ENCODE measurements around the gene THUMPD1.
"Not testable (repeated sequence)": the region's sequence is repeated elsewhere in the genome, so short reads cannot be mapped to it uniquely, and the experiment has no call there.

The THUMPD1 gene

GRCh38 chr16:20727181-20727580 is 14.4 kb downstream of the THUMPD1 start:
- Histone ChIP-seq H3K4me1 (ENCODE audit: control insufficient read depth, insufficient read depth, low read length) (no peaks in the 10 kb centered on the region), H3K27me3 (ENCODE audit: control insufficient read depth in 1 of 2, insufficient read depth in 2 of 2, low read length in 2 of 2) (no peaks in the 10 kb centered on the region), H3K36me3 (ENCODE audit: control insufficient read depth in 2 of 2, insufficient read depth in 2 of 2, low read length in 2 of 2) (peaks cover 0 to 6% of the 10 kb centered on the region in 2 donors), H3K27ac (ENCODE audit: low read length) (no peak overlapping the region), H3K9ac (ENCODE audit: low read length in 2 of 2) (no peak overlapping the region), H3K4me3 (ENCODE audit: low read length in 2 of 2) (no peak overlapping the region), H3K9me3 (ENCODE audit: control insufficient read depth in 2 of 2, low read length in 2 of 2) (no peaks in the 10 kb centered on the region)

DNA sequence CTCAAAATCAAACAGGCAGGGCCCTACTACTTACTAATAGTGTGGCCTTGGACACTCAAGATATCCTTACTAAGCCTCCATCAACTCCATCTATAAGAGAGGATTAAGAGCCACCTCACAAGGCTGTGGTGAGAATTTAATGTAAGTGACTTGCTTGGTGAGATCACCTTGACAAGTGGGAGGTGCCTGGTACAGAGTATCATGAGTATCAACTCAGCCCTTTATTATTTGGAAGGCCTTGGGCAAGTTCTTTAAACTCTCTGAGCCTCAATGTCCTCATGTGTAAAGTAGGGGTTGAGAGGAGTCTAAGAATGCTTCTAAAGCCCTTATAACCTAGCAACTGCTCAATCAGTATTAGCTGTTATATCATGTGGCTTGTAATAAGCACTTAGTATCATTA is 15.0 kb downstream of the THUMPD1 start:
- Histone ChIP-seq H3K27me3 (ENCODE audit: control insufficient read depth in 1 of 2, insufficient read depth in 2 of 2, low read length in 2 of 2) (no peaks in the 10 kb centered on the region), H3K4me1 (ENCODE audit: control insufficient read depth, insufficient read depth, low read length) (no peaks in the 10 kb centered on the region)

DNA sequence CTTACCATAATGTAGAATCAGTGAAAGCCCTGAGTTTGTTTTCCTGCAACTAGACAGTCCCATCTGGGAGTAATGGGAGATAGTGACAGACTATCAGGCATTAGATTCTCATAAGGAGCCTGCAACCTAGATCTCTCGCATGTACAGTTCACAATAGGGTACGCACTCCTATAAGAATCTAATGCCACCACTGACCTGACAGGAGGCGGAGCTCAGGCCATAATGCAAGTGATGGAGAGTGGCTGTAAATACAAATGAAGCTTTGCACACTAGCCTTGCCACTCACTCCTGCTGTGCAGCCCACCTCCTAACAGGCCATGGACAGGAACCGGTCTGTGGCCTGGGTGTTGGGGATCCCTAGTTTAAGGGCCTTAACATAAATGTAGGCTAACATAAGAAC is 21.4 kb downstream of the THUMPD1 start:
- H3K4me3 ChIP-seq (ENCODE audit: low read length in 2 of 2): no peak overlapping the region
- no peaks in the 10 kb centered on the region for H3K36me3 ChIP-seq (ENCODE audit: control insufficient read depth in 2 of 2, insufficient read depth in 2 of 2, low read length in 2 of 2)
- H3K27ac ChIP-seq (ENCODE audit: low read length): no peak overlapping the region
- H3K9me3 ChIP-seq (ENCODE audit: control insufficient read depth in 2 of 2, low read length in 2 of 2): no peaks in the 10 kb centered on the region
- H3K9ac ChIP-seq (ENCODE audit: low read length in 2 of 2): no peak overlapping the region
- no peaks in the 10 kb centered on the region for H3K4me1 ChIP-seq (ENCODE audit: control insufficient read depth, insufficient read depth, low read length)
- H3K27me3 ChIP-seq (ENCODE audit: control insufficient read depth in 1 of 2, insufficient read depth in 2 of 2, low read length in 2 of 2): no peaks in the 10 kb centered on the region

More for the DNA sequence above, 15.0 kb downstream of the THUMPD1 start:
- Histone ChIP-seq H3K27ac (ENCODE audit: low read length) (no peak overlapping the region), H3K9me3 (ENCODE audit: control insufficient read depth in 2 of 2, low read length in 2 of 2) (no peaks in the 10 kb centered on the region), H3K9ac (ENCODE audit: low read length in 2 of 2) (no peak overlapping the region), H3K36me3 (ENCODE audit: control insufficient read depth in 2 of 2, insufficient read depth in 2 of 2, low read length in 2 of 2) (peaks cover 0 to 6% of the 10 kb centered on the region in 2 donors), H3K4me3 (ENCODE audit: low read length in 2 of 2) (no peak overlapping the region)

- H3K4me1 ChIP-seq (ENCODE audit: control insufficient read depth, insufficient read depth, low read length); H3K27me3 ChIP-seq (ENCODE audit: control insufficient read depth in 1 of 2, insufficient read depth in 2 of 2, low read length in 2 of 2); H3K9ac ChIP-seq (ENCODE audit: low read length in 2 of 2); H3K4me3 ChIP-seq (ENCODE audit: low read length in 2 of 2); H3K9me3 ChIP-seq (ENCODE audit: control insufficient read depth in 2 of 2, low read length in 2 of 2); H3K36me3 ChIP-seq (ENCODE audit: control insufficient read depth in 2 of 2, insufficient read depth in 2 of 2, low read length in 2 of 2); H3K27ac ChIP-seq (ENCODE audit: low read length): not testable (repeated sequence)
These were observed 23.9 kb downstream of the THUMPD1 start for GRCh38 chr16:20717718-20718117.

DNA sequence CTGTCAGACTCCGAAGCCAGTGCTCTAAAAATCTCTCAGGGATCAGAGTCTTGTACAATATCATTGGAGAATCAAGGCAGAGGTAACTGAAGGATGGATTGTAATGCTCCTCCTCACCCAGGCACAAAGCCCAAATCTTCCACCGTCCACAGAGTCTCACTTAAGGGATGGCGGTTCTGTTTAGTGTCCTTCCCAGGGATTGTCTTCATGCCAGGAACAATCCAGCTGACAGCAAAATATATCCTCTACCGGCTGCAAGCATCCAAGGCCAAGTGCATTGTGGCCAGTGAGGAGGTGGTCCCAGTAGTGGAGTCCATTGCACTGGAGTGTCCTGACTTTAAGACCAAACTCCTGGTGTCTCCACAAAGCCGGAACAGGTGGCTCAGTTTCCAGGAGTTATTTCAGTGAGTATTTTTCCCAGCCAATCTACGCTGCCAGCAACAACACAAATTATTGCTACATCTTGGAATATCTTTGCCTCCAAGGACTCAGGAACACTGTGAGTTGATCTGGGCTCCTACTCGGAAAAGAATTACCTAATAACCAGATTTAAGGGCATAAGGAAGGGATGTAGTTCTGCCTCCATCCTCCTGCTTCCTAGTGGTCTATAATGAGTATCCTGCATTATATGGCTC is 30.2 kb downstream of the THUMPD1 start:
- Histone ChIP-seq H3K27me3 (ENCODE audit: control insufficient read depth in 1 of 2, insufficient read depth in 2 of 2, low read length in 2 of 2) (no peaks in the 10 kb centered on the region), H3K4me3 (ENCODE audit: low read length in 2 of 2) (no peak overlapping the region), H3K27ac (ENCODE audit: low read length) (peak overlapping the region; percentile 46), H3K9me3 (ENCODE audit: control insufficient read depth in 2 of 2, low read length in 2 of 2) (no peaks in the 10 kb centered on the region), H3K36me3 (ENCODE audit: control insufficient read depth in 2 of 2, insufficient read depth in 2 of 2, low read length in 2 of 2) (no peaks in the 10 kb centered on the region), H3K4me1 (ENCODE audit: control insufficient read depth, insufficient read depth, low read length) (peaks cover 8% of the 10 kb centered on the region), H3K9ac (ENCODE audit: low read length in 2 of 2) (no peak overlapping the region)

GRCh38 chr16:20708129-20708528 is 33.5 kb downstream of the THUMPD1 start:
- not testable (repeated sequence) for H3K27ac ChIP-seq (ENCODE audit: low read length); H3K4me1 ChIP-seq (ENCODE audit: control insufficient read depth, insufficient read depth, low read length); H3K36me3 ChIP-seq (ENCODE audit: control insufficient read depth in 2 of 2, insufficient read depth in 2 of 2, low read length in 2 of 2); H3K27me3 ChIP-seq (ENCODE audit: control insufficient read depth in 1 of 2, insufficient read depth in 2 of 2, low read length in 2 of 2); H3K9ac ChIP-seq (ENCODE audit: low read length in 2 of 2); H3K4me3 ChIP-seq (ENCODE audit: low read length in 2 of 2); H3K9me3 ChIP-seq (ENCODE audit: control insufficient read depth in 2 of 2, low read length in 2 of 2)

DNA sequence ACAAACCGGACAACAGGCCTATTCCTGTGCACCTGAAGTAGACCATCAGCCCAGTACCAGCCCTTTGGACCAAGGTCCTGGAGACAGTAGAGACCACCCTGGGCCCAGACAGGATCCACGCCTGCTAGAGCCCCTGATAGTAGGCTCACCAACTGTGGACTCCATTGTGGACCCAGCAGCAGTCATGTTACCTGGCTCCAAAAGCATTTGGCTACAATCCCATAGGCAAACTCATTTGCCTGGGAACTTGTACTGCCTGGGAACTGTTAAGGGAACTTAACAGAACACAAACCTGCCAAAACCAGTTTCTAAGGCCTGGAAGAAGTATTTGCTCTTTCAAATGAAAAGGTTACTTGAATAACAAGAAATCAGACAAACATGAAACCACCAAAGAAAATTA is 34.2 kb downstream of the THUMPD1 start:
- Histone ChIP-seq H3K9me3 (ENCODE audit: control insufficient read depth in 2 of 2, low read length in 2 of 2) (no peaks in the 10 kb centered on the region), H3K36me3 (ENCODE audit: control insufficient read depth in 2 of 2, insufficient read depth in 2 of 2, low read length in 2 of 2) (no peaks in the 10 kb centered on the region), H3K4me1 (ENCODE audit: control insufficient read depth, insufficient read depth, low read length) (peaks cover 8% of the 10 kb centered on the region), H3K4me3 (ENCODE audit: low read length in 2 of 2) (no peak overlapping the region), H3K9ac (ENCODE audit: low read length in 2 of 2) (no peak overlapping the region), H3K27me3 (ENCODE audit: control insufficient read depth in 1 of 2, insufficient read depth in 2 of 2, low read length in 2 of 2) (no peaks in the 10 kb centered on the region), H3K27ac (ENCODE audit: low read length) (no peak overlapping the region)

GRCh38 chr16:20705972-20706371 is 35.6 kb downstream of the THUMPD1 start:
- not testable (repeated sequence) for H3K9ac ChIP-seq (ENCODE audit: low read length in 2 of 2); H3K27me3 ChIP-seq (ENCODE audit: control insufficient read depth in 1 of 2, insufficient read depth in 2 of 2, low read length in 2 of 2); H3K36me3 ChIP-seq (ENCODE audit: control insufficient read depth in 2 of 2, insufficient read depth in 2 of 2, low read length in 2 of 2); H3K4me3 ChIP-seq (ENCODE audit: low read length in 2 of 2); H3K4me1 ChIP-seq (ENCODE audit: control insufficient read depth, insufficient read depth, low read length); H3K27ac ChIP-seq (ENCODE audit: low read length); H3K9me3 ChIP-seq (ENCODE audit: control insufficient read depth in 2 of 2, low read length in 2 of 2)

DNA sequence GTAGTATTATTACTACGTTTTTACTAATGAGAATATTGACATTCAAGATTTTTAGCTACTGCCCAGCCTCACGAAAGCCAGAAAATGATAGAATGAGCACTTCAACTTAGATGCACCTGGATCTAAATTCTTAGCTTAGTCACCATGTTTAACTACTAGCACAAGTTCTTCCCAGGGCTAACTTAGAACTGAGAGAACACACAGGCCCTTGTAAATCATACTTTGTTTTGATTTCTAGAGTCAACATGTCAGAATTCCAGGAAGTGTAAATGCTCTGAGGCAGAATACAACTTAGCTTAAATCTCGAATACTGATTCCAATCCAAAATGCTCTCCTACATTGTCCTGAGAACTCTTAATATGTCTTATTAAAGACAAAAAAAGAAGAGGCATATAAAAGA is 37.3 kb downstream of the THUMPD1 start:
- H3K9ac ChIP-seq (ENCODE audit: low read length in 2 of 2): no peak overlapping the region
- no peak overlapping the region for H3K4me3 ChIP-seq (ENCODE audit: low read length in 2 of 2)
- no peaks in the 10 kb centered on the region for H3K4me1 ChIP-seq (ENCODE audit: control insufficient read depth, insufficient read depth, low read length)
- H3K36me3 ChIP-seq (ENCODE audit: control insufficient read depth in 2 of 2, insufficient read depth in 2 of 2, low read length in 2 of 2): no peaks in the 10 kb centered on the region
- H3K27ac ChIP-seq (ENCODE audit: low read length): no peak overlapping the region
- no peaks in the 10 kb centered on the region for H3K9me3 ChIP-seq (ENCODE audit: control insufficient read depth in 2 of 2, low read length in 2 of 2)
- H3K27me3 ChIP-seq (ENCODE audit: control insufficient read depth in 1 of 2, insufficient read depth in 2 of 2, low read length in 2 of 2): no peaks in the 10 kb centered on the region

- H3K4me3 ChIP-seq (ENCODE audit: low read length in 2 of 2); H3K9me3 ChIP-seq (ENCODE audit: control insufficient read depth in 2 of 2, low read length in 2 of 2); H3K36me3 ChIP-seq (ENCODE audit: control insufficient read depth in 2 of 2, insufficient read depth in 2 of 2, low read length in 2 of 2); H3K4me1 ChIP-seq (ENCODE audit: control insufficient read depth, insufficient read depth, low read length); H3K27ac ChIP-seq (ENCODE audit: low read length); H3K9ac ChIP-seq (ENCODE audit: low read length in 2 of 2); H3K27me3 ChIP-seq (ENCODE audit: control insufficient read depth in 1 of 2, insufficient read depth in 2 of 2, low read length in 2 of 2): not testable (repeated sequence)
These were observed 39.9 kb downstream of the THUMPD1 start for GRCh38 chr16:20701692-20702091.

DNA sequence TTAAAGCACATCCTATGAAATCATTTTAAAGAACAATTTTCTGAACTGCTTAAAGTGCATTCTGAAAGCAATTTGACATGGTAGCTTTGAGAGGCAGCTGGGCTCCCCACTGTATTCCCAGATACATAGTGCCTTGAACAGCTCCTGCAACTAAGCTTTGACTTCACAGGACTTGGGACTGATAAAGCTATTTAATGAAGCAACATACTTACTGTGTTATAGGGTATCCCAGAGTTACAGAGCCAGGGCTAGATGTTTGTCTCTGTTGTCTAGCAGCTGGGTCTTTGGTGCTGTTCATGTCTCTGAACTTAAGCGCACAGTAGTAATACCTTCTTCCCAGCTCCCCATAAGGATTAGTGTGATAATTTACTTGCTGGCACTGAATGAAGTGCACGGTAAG is 45.0 kb downstream of the THUMPD1 start:
- Histone ChIP-seq H3K9ac (ENCODE audit: low read length in 2 of 2) (no peak overlapping the region), H3K27me3 (ENCODE audit: control insufficient read depth in 1 of 2, insufficient read depth in 2 of 2, low read length in 2 of 2) (no peaks in the 10 kb centered on the region), H3K4me1 (ENCODE audit: control insufficient read depth, insufficient read depth, low read length) (no peaks in the 10 kb centered on the region), H3K9me3 (ENCODE audit: control insufficient read depth in 2 of 2, low read length in 2 of 2) (no peaks in the 10 kb centered on the region), H3K27ac (ENCODE audit: low read length) (no peak overlapping the region), H3K4me3 (ENCODE audit: low read length in 2 of 2) (no peak overlapping the region), H3K36me3 (ENCODE audit: control insufficient read depth in 2 of 2, insufficient read depth in 2 of 2, low read length in 2 of 2) (no peaks in the 10 kb centered on the region)
